ENCODE data around the gene SGCA. TPM values are rescaled to one million over a fixed set of nuclear protein-coding genes. Genes with fewer than 3 reads are reported as not detected.

SGCA gene
- total and polyA plus RNA-seq, 3 donors from 2014 or later = 2.4 to 33.1 (median 7.6) TPM

DNA sequence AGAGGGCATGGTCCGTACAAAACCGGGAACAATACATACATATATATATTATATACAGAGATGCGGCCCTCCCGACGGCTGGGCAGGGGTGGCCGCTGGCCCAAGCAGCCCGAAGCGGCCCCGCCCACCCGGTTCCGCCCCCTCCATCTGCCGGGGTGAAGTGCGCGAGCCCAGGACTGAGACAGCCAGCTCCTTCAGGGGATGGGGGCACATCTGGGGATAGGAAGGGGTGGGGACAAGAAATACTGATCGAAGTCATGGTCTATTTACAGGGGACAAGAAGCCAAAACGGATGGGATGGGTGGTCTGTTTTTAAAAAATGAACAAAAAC is 32.1 kb upstream of the SGCA start:
- Histone ChIP-seq H3K4me1 (peaks cover 14% of the 10 kb centered on the region), H3K4me3 (no peak overlapping the region), H3K27ac (no peak overlapping the region), H3K36me3 (ENCODE audit: low read depth, missing control alignments) (no peaks in the 10 kb centered on the region), H3K27me3 (no peaks in the 10 kb centered on the region), H3K9me3 (no peaks in the 10 kb centered on the region)
- TF ChIP-seq POLR2A (IDR thresholded peaks at IDR 0.05) = no peak
- TF ChIP-seq, protein P1, sequence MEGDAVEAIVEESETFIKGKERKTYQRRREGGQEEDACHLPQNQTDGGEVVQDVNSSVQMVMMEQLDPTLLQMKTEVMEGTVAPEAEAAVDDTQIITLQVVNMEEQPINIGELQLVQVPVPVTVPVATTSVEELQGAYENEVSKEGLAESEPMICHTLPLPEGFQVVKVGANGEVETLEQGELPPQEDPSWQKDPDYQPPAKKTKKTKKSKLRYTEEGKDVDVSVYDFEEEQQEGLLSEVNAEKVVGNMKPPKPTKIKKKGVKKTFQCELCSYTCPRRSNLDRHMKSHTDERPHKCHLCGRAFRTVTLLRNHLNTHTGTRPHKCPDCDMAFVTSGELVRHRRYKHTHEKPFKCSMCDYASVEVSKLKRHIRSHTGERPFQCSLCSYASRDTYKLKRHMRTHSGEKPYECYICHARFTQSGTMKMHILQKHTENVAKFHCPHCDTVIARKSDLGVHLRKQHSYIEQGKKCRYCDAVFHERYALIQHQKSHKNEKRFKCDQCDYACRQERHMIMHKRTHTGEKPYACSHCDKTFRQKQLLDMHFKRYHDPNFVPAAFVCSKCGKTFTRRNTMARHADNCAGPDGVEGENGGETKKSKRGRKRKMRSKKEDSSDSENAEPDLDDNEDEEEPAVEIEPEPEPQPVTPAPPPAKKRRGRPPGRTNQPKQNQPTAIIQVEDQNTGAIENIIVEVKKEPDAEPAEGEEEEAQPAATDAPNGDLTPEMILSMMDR (IDR thresholded peaks at IDR 0.05) = no peak
- DNase-seq = no peak
- 44 to 48% methylated on average over 14 to 16 of the region's 16 CpGs for WGBS, 2 donors
- intact Hi-C loops (cut with DNase I; ENCODE audit: low total_unique reads) = no loop called here

DNA sequence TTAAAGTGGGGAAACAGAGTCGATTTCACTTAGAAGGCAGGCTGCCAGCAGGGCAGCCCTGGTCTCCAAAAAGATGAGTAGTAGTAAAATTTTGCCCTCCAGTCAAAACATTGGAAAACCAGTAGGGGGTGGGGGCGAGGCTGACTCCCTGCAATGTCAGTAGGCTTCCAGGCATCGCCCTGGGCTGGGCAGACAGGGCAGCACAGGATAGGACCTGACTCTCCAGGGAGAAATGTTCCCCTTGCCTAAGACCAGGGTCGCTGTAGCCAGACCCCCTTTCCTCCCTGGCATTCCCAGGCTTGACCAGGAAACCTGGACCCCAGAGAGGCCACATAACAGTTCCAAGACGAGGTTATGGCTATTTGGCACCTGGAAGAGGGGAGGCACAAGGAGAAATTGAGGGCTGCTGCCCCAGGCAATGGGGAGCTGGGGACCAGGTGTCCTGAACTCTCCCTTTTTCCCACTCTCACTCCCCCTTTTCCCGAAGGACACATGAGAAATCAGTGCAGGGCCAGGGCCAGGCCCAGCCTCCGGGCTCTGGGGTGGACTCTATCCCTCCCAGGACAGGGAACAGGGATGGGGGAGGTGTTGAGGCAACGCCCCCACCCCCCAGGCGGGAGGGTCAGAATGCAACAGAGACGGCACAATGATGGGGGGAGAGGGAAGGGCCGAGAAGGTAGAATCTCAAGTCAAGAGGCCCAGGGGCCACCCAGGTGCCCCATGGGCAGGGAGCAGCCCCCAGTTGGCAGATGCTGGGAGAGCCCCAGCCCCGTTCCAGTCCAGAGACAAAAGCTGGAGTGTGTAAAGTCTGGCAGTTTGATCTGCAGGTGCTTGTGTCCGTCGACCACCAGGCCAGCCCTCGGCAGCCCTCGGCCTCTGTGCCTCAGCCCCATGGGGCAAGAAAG is 31.3 kb upstream of the SGCA start:
- Histone ChIP-seq H3K4me1 (peaks cover 7% of the 10 kb centered on the region), H3K9me3 (no peaks in the 10 kb centered on the region), H3K4me3 (no peak overlapping the region), H3K36me3 (ENCODE audit: low read depth, missing control alignments) (no peaks in the 10 kb centered on the region), H3K27me3 (no peaks in the 10 kb centered on the region), H3K27ac (peak overlapping the region in 1 of 2 donors; percentile 19)
- WGBS, 2 donors = 64 to 78% methylated on average over 14 to 16 of the region's 16 CpGs
- no peak for TF ChIP-seq POLR2A (IDR thresholded peaks at IDR 0.05)
- TF ChIP-seq, protein P1 (IDR thresholded peaks at IDR 0.05) = peak in 1 of 3 experiments; percentile 4
- DNase-seq = no peak
- intact Hi-C loops (cut with DNase I; ENCODE audit: low total_unique reads) = no loop called here

DNA sequence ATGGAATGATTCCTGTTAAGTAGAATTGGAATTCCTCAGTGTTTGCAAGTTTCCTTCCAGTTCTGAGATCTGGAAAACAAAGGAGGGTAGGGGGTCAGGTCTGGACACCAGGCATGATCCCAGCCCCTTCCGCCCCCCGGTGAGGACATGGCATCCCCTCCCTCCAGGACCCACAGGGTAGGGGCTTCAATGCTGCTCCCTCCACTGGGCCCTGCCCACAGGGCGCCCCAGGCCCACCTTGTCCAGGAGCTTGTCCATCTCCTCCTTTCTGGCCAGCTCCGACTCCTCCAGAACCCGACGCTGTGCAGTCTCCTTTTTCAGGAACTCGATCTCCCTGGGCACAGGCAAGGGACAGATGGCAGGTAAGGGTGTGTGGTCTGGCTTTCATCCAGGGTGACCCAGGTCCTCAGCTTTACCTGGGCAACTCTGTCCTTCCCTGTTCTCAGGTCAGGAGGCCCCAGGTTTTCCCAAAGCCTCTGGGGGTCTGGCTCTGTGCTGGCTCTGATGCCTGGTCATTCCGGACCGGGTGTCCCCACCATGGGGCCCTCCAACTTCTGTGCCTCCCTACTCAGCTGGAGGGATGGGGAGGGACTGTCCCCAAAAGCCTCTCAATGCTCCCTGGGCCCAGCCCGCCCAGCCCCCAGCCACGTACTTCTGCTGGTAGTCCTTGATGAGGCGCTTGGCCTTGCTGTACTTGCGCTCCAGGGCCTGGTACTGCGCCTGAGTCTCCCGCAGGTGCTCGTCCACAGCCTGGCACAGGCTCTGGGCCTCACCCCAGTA is 30.3 kb upstream of the SGCA start:
- Histone ChIP-seq H3K27me3 (no peaks in the 10 kb centered on the region), H3K4me3 (no peak overlapping the region), H3K4me1 (peaks cover 6% of the 10 kb centered on the region), H3K9me3 (no peaks in the 10 kb centered on the region), H3K36me3 (ENCODE audit: low read depth, missing control alignments) (no peaks in the 10 kb centered on the region), H3K27ac (no peak overlapping the region)
- no peak for DNase-seq
- WGBS, 2 donors = 86 to 89% methylated on average over 14 to 16 of the region's 16 CpGs
- TF ChIP-seq, protein P1 (IDR thresholded peaks at IDR 0.05) = no peak
- TF ChIP-seq POLR2A (IDR thresholded peaks at IDR 0.05) = no peak
- intact Hi-C loops (cut with DNase I; ENCODE audit: low total_unique reads) = no loop called here

DNA sequence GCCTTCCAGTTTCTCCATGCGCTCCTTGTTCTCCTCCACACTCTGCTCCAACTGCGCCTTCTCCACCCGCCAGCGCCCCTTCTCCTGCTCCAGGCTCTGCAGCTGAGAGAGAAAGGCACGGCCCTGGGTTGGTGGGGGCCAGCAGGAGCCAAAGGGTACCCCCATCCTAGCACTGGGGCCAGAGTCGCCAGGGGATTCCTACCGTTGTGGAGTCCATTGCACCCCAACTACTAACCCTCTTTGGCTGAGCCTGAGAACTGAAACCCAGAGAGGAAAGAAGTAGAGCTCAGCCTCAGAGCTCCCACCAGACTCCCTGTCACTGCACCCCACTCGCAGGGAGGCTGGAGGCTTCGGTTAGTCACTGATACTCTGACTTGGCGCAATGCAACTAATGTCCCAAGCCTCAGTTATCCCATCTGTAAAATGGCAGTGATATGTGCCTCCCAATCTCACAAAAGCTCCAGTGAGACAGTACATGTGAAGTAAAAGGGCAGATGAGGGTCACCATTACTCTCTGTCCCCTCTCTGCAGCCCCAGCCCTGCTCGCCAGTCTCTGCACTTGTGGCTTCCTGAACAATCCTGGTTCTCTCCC is 29.6 kb upstream of the SGCA start:
- H3K36me3 ChIP-seq (ENCODE audit: low read depth, missing control alignments) = no peaks in the 10 kb centered on the region
- WGBS, 2 donors = 86 to 93% methylated on average over 7 to 11 of the region's 11 CpGs
- TF ChIP-seq, protein P1 (IDR thresholded peaks at IDR 0.05) = no peak
- TF ChIP-seq POLR2A (IDR thresholded peaks at IDR 0.05) = no peak
- no peak for DNase-seq
- H3K4me3 ChIP-seq = no peak overlapping the region
- no peaks in the 10 kb centered on the region for H3K27me3 ChIP-seq
- H3K9me3 ChIP-seq = no peaks in the 10 kb centered on the region
- intact Hi-C loops (cut with DNase I; ENCODE audit: low total_unique reads) = no loop called here
- H3K27ac ChIP-seq = no peak overlapping the region
- H3K4me1 ChIP-seq = peaks cover 6% of the 10 kb centered on the region

Data from testis (tissue), 3 donors.